HepG2 (cell line): Measurements from ENCODE around the gene LY6G5B. TPM values are rescaled to one million over a fixed set of nuclear protein-coding genes. Genes with fewer than 3 reads are reported as not detected.

Experiments
- KDM1A ChIP-seq: IDR thresholded peaks from 2 replicates; pipeline ENCODE4 v1.6.1; 2016; ENCODE audit warnings: missing compliant biosample characterization
- KDM5A ChIP-seq: fragments of 200-600 bp; sonication (generic); IDR thresholded peaks from 2 replicates; pipeline ENCODE4 v1.7.0; 2018; ENCODE audit warnings: antibody characterized with exemption, mild to moderate bottlenecking, low read length, borderline replicate concordance
- KLF9 ChIP-seq: IDR thresholded peaks from 2 replicates; pipeline ENCODE4 v1.6.1; 2016; ENCODE audit warnings: low read depth
- MAF1 ChIP-seq: sonication (generic); formaldehyde crosslinking; IDR thresholded peaks from 2 replicates; pipeline ENCODE4 v1.5.0; 2020; ENCODE audit warnings: missing genetic modification reagents, borderline replicate concordance
- MYNN ChIP-seq: sonication (generic); formaldehyde crosslinking; IDR thresholded peaks from 2 replicates; pipeline ENCODE4 v1.4.0; 2020; ENCODE audit warnings: mild to moderate bottlenecking, low read depth, missing genetic modification reagents
- POGZ ChIP-seq: sonication (generic); formaldehyde crosslinking; IDR thresholded peaks from 2 replicates; pipeline ENCODE4 v1.4.0; 2020; ENCODE audit warnings: mild to moderate bottlenecking, missing genetic modification reagents
- WIZ ChIP-seq: sonication (generic); formaldehyde crosslinking; IDR thresholded peaks from 2 replicates; pipeline ENCODE4 v1.5.1; 2020; ENCODE audit warnings: mild to moderate bottlenecking, missing genetic modification reagents
- ZBTB40 ChIP-seq, 2 experiments: fragments of 450-650 bp in 1 of 2; sonication (generic) in 1 of 2; formaldehyde crosslinking in 1 of 2; IDR thresholded peaks; 2 replicates each; pipeline versions ENCODE4 v1.6.1 to v1.8.0; 2016 to 2022; ENCODE audit warnings: antibody characterized with exemption in 1 of 2, mild to moderate bottlenecking in 1 of 2, missing genetic modification reagents in 1 of 2
- ZNF407 ChIP-seq: sonication (generic); formaldehyde crosslinking; IDR thresholded peaks from one replicate; pipeline ENCODE4 v1.5.1; 2020; ENCODE audit warnings: mild to moderate bottlenecking, missing genetic modification reagents; ENCODE audit errors: not compliant biosample characterization
- ZNF546 ChIP-seq: sonication (generic); formaldehyde crosslinking; conservative IDR thresholded peaks from 2 replicates; pipeline ENCODE4 v1.8.1; 2023; ENCODE audit warnings: mild to moderate bottlenecking, missing genetic modification reagents
- polyA plus RNA-seq, 8 experiments: library from polyadenylated mRNA; depleted of rRNA in 3 of 8; stranded (reverse) in 7 of 8; unstranded in 1 of 8; fragments of >200 nt; fragmentation: Illumina TruSeq in 4 of 8; extraction: Trizol in 4 of 8; gene quantifications; 2 replicates each; pipeline versions ENCODE4 v1.2.1 to v1.2.3, GENCODE V29; 2011 to 2016; ENCODE audit warnings: low read depth in 4 of 8, missing spikeins in 1 of 8, mixed read lengths in 1 of 8; ENCODE audit not compliant: insufficient read depth in 1 of 8
- total RNA-seq, 5 experiments: library from RNA; depleted of rRNA; stranded (reverse); fragments of >200 nt; fragmentation: Illumina TruSeq; extraction: Trizol; gene quantifications; 2 replicates each; pipeline ENCODE4 v1.2.3, GENCODE V29; 2016; ENCODE audit warnings: low read depth in 1 of 5

The LY6G5B gene
- total and polyA plus RNA-seq, 2 of the 13 experiments (the other 11 are each of a cell fraction or from before 2014, with no cell fraction given), result 7.8 to 15.7 TPM

- TF ChIP-seq ZNF407 (CRISPR knock-in tag), result peak; percentile 54
- TF ChIP-seq MAF1 (CRISPR knock-in tag), result 0 out of 2 replicates have a peak, but pooled peaks have one; percentile 30
- peak; percentile 93 for TF ChIP-seq KLF9
- TF ChIP-seq WIZ, result no peak
- TF ChIP-seq ZNF546 (CRISPR knock-in tag), result no peak
- 0 out of 2 replicates have a peak, but pooled peaks have one; percentile 26 for TF ChIP-seq MYNN (CRISPR knock-in tag)
- TF ChIP-seq POGZ (CRISPR knock-in tag), result peak; percentile 75
- TF ChIP-seq KDM5A, result peak; percentile 71; the same call in 1 of the 2 replicates
- no peak; the same call in 1 of the 2 replicates for TF ChIP-seq KDM1A (CRISPR knock-in tag)
- no peak for TF ChIP-seq ZBTB40 (IDR thresholded peaks at IDR 0.05)
- peak; percentile 78; the same call in 1 of the 2 replicates for TF ChIP-seq ZBTB40 (CRISPR knock-in tag; IDR thresholded peaks at IDR 0.05)
These were observed 14.2 kb upstream of the LY6G5B start, which contains the start of gene APOM (continued) for GRCh38 chr6:31655349-31656237.
